Myocyte (in vitro differentiated cells): Measurements from ENCODE around the gene ENOX1. TPM values are rescaled to one million over a fixed set of nuclear protein-coding genes. Genes with fewer than 3 reads are reported as not detected.

ENCODE experiments used
- DNase-seq: peaks from one replicate; pipeline ENCODE4 v3.0.0-alpha.2; 2012; ENCODE audit warnings: low read depth
- total RNA-seq: library from RNA; depleted of rRNA; stranded (reverse); fragments of >200 nt; gene quantifications from 2 replicates; pipeline ENCODE4 v1.2.3, GENCODE V29; 2014

Gene ENOX1
- total RNA-seq, 1 donor from 2014 or later: 5.8 TPM

- DNase-seq: peak; percentile 89
Observed at GRCh38 chr13:43785650-43786471, 911 bp downstream of the ENOX1 start.

DNA sequence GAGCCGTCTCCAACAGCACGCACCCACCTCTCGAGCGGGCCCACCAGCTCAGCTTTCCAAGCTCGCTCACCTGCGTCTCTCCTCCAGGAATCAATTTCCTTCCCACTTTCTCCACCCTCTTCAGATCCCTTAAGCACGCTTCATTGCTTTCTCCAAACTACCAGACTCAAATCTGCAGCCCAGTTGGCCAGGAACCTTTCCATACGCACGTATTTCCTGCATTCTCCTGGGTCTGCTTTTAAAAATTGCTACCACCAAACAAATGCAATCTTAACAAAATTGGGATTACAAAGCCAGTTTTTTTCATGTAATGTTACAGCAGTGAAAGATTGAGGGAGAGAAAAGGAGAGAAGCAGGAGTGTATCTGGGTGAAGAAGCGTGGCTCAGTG, 1.5 kb downstream of the ENOX1 start:
- DNase-seq: no peak

DNA sequence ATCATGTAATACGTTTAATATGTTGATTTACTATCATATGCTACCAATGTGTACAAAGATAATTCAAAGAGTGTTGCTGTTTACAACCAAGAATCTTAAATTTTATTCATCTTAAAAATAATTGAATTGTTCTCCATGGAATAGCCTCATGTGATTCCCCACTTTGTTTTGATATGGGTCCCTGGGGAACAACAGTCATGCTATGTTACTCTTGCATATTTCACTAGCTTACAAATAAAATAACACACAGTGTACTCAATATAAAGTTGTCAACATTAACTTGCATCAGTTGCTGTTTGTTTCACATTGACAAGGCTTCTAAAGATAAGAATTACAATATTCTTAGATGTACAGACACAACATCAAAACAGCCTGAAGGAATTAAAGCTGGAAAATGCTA, 2.3 kb downstream of the ENOX1 start:
- DNase-seq: no peak

DNA sequence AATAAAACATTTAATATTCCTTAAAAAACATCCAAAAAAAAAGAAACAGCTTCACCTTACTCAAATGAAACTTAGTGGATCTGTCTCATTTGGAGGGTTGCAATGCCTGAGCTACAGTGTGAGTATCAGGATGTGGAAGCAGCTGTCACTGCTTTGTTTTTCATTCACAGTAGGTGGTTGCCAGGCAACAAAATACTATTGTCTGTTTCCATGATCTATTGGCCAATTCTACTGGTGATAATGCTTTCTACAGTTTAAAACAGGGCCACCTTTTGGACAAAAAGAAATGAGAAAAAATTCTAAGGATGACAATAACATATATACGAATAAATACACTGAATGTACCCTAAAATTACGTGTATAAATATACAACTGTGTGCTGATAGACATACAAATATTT, 3.0 kb downstream of the ENOX1 start:
- DNase-seq: peak; percentile 84

DNA sequence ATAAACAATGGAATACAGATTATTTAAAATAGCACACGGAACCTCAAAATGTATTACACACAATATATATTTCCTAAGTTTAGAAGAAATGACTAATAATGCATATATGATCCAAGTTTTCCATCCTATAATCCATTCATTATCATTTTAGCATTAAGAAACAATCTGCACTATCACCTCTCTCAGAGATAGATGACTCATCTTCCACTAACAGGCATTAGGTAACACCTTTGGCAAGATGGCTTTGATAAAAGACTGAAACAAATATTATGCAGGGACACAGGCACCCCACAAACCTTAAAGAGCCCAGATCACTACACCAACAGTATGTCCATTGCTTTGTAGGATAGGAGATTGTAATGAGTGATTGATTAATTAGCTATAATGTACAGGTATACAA, 4.1 kb downstream of the ENOX1 start:
- no peak for DNase-seq

GRCh38 chr13:43780666-43781065, 6.1 kb downstream of the ENOX1 start:
- DNase-seq: no peak

GRCh38 chr13:43776501-43777079, 10.2 kb downstream of the ENOX1 start:
- DNase-seq: peak; percentile 57

- DNase-seq: no peak
Observed at GRCh38 chr13:43776006-43776405, 10.8 kb downstream of the ENOX1 start.

- no peak for DNase-seq
Observed at GRCh38 chr13:43773602-43774001, 13.2 kb downstream of the ENOX1 start.

- no peak for DNase-seq
Observed at GRCh38 chr13:43770871-43771270, 15.9 kb downstream of the ENOX1 start.

GRCh38 chr13:43769529-43769928, 17.2 kb downstream of the ENOX1 start:
- no peak for DNase-seq

DNA sequence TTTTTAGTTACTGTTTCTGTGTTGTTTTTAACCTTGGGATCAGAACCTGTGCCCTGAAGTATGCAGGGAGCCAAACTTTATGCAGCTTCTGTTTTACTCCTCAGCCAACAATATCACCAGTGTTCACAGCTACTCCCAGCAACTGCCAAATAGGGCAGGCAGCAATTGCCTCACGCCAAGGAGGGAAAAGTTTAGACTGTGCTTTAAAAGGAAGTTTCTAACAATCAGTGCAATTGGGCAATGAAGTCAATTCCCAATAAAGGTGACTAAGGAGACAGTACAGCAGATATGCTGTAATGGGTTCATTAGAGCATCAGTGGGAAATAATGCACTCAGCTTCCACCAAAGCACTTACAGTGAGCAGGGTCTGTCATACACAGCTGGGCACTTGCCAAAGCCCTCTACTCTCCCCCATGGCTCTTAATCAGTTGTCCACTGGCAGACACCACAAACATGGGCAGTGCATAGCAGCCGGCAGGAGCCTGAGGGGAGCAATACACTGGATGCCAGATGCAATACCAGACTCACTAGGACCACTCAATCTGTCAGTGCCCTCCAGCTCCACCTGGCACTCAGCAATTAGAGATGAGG, 19.3 kb downstream of the ENOX1 start:
- no peak for DNase-seq

- no peak for DNase-seq
Observed at GRCh38 chr13:43766725-43767124, 20.0 kb downstream of the ENOX1 start.

- no peak for DNase-seq
Observed at GRCh38 chr13:43764349-43764748, 22.4 kb downstream of the ENOX1 start.

DNA sequence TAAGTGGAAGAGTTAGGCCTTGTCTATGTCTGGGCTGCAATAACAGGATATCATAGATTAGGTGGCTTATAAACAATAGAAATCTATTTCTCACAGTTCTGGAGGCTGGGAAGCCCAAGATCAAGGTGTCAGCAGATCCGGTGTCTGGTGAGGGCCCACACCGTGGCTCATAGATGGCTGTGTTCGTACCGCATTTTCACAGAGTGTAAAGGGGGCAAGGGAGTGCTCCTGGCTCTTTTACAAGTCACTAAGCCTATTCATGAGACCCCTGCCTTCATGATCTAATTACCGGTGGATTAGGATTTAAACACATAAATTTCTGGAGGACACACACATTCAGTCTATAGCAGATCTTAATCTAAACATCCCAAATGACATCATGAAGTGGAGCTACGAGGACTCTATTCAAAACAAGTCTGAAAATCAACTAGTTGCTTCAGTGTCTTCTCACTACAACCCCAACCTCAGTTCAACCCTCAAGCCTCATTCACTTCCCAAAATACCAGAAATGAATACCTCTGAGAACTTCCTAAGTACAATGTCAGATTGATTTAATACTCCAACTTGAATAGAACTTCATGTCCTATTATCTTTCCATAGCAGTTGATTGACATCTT, 23.5 kb downstream of the ENOX1 start:
- no peak for DNase-seq

DNA sequence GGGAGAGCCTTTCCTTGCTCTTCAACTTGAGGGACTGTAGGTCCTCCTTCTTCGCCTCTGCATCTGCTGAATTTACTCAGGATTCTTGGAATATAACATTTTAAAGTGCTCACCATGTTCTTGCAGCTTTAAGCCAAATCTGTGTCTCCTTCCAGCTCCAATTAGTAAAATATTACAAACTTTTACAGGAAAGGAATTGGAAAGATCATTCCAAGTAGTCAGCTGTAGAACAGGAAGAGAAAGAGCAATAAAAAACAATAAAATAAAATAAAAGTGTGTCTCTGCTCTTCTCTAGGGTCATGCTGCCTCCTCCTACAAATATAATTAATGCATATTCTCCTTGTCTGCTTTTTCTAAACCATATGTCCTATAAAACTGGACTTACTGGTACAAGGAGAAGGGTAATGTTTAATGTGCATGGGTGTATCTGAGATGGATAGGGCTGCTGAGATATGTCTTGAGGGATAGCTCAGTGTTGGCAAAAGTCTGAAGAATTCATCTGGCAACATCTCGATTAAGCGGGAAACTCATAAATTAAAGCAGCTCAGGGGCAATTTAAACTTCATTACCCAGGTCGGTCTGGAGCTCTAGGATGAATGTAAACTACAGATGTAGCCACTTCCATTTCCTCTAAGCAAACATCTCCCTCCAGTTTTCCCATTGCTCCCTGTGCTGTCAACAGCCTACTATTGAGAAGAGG, 25.0 kb downstream of the ENOX1 start:
- DNase-seq: no peak

- DNase-seq: no peak
Observed at GRCh38 chr13:43760257-43760656, 26.5 kb downstream of the ENOX1 start.

- DNase-seq: no peak
Observed at GRCh38 chr13:43758834-43759233, 27.9 kb downstream of the ENOX1 start.

- DNase-seq: peak; percentile 84
Observed at GRCh38 chr13:43757266-43757665, 29.5 kb downstream of the ENOX1 start.

DNA sequence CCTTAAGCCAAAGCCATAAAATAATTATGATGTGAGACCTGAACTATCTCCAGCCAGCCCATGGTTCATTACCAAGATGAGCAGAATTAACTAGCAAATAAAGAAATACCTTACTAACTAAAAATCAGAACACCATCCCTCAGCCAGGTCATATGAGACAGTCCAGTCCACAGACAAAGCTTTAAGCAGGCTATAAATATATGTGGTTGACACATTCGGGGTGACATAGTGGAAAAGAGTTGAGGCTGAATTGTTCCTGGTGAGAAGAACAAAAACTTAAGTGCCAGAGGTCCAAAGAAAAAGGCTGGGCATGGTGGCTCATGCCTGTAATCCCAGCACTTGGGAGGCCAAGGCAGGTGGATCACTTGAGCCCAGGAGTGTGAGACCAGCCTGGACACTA, 30.9 kb downstream of the ENOX1 start:
- DNase-seq: peak; percentile 55

DNA sequence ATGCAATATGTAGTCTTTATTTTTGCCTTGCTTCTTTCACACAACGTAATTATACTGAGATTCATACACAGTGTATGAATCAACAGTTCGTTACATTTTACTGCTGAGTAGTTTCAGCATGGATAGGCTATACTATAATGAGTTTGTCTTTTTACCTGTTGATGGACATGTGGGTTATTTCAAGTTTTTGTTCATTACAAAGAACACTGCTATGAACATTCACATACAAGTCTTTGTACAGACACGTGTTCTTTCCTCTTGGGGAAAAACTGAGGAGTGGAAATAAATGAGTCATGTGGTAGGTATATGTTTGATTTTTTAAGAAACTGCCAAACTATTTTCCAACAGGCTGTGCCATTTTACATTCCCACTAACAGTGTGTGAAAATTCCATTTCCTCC, 35.1 kb downstream of the ENOX1 start:
- DNase-seq: no peak

GRCh38 chr13:43749503-43749902, 37.3 kb downstream of the ENOX1 start:
- no peak for DNase-seq
